Measurements from ENCODE around the gene EFCAB5. TPM values are rescaled to one million over a fixed set of nuclear protein-coding genes. Genes with fewer than 3 reads are reported as not detected.

EFCAB5 gene
- total RNA-seq, 1 donor from 2014 or later: 1.00 TPM

DNA sequence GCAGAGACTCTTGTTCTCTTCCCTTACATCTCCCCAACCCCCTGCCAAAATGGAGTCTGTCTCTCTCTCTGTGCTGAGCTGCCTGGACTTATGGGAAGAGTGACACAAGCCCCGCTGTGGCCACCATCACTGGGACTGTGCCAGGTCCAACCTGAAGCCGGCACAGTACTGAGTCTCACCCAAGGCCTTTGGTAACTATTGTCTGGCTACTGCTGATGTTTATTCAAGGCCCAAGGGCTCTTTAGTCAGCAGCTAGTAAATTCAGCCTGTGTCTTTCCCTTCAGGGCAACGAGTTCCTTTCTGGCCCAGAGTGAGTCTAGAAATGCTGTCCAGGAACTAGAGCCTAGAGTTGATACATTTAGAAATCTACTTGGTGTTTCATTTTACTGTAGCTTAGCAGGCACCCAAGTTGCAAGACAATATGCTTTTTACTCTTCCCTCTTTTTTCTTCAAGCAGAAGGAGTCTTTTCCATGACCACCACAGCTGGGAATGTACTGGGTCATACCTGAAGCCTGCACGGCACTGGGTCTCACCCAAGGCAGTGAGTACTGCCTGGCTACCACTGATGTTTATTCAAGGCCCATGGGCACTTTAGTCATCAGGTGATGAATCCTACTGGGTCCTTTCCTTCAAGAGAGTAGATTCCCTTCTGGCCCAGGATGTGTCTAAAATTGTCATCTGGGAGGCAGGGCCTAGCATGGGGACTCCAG is 17.7 kb downstream of the EFCAB5 start:
- Mint-ChIP-seq H3K9me3 (ENCODE audit: unreplicated experiment) (peaks cover 17% of the 10 kb centered on the region), H3K27ac (ENCODE audit: unreplicated experiment) (no peak overlapping the region)
- no peak for FAIRE-seq

DNA sequence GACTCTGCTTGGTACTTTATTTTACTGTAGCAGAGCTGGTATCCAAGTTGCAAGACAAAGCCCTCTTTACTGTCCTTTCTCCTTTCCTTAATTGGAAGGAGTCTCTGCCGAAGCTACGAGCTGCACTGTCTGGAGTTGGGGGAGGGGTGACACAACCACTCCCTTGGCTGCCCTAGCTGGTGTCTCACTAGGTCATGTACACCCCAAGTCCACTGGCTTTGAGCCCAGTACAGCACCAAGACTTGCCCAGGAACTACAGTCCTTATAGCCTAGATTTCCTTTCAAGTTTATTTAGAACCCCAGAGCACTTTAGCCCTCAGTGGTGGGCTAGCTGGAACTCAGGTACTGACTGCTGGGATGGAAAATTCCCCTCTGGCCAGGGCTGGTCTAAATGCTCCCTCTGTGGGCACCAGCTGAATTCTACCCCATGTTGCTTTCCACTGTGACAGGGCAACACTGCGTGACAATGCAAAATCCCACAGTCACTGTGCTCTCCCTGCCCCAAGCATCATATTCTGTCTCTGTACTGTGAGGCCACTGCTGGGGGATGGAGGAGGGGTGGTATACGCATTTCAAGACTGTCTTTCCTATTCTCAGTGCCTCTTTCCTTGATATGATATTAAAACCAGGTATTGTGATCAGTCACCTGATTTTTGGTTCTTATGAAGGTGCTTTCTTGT is 18.4 kb downstream of the EFCAB5 start:
- FAIRE-seq: no peak
- Histone ChIP-seq H3K4me3 (ENCODE audit: insufficient read depth, low read depth, low read length) (no peak overlapping the region), H3K27me3 (ENCODE audit: insufficient read depth, low read length) (no peaks in the 10 kb centered on the region), H3K9me3 (ENCODE audit: insufficient read depth, low read depth, low read length) (peaks cover under 1% of the 10 kb centered on the region), H3K27ac (ENCODE audit: low read depth, low read length) (no peak overlapping the region), H3K36me3 (ENCODE audit: insufficient read depth, low read length) (no peaks in the 10 kb centered on the region), H2AFZ (ENCODE audit: low read depth, low read length) (no peak overlapping the region), H3K9ac (ENCODE audit: low read length) (no peak overlapping the region), H3K4me2 (ENCODE audit: low read length) (peak overlapping the region; percentile 47), H3K4me1 (ENCODE audit: insufficient read depth, low read length) (peaks cover 7% of the 10 kb centered on the region), H4K20me1 (ENCODE audit: insufficient read depth, low read length) (no peaks in the 10 kb centered on the region), H3K79me2 (ENCODE audit: insufficient read depth, low read length) (no peaks in the 10 kb centered on the region)
- Mint-ChIP-seq H3K4me1 (ENCODE audit: low read depth, unreplicated experiment) (peaks cover 2% of the 10 kb centered on the region), H3K36me3 (ENCODE audit: low read depth, unreplicated experiment) (peaks cover 2% of the 10 kb centered on the region), H3K27ac (ENCODE audit: unreplicated experiment) (peak overlapping the region; percentile 41), H3K9me3 (ENCODE audit: unreplicated experiment) (peaks cover 17% of the 10 kb centered on the region), H3K27me3 (ENCODE audit: low read depth, unreplicated experiment) (no peaks in the 10 kb centered on the region), H3K4me3 (ENCODE audit: unreplicated experiment) (no peak overlapping the region)
- TF ChIP-seq, protein P1, sequence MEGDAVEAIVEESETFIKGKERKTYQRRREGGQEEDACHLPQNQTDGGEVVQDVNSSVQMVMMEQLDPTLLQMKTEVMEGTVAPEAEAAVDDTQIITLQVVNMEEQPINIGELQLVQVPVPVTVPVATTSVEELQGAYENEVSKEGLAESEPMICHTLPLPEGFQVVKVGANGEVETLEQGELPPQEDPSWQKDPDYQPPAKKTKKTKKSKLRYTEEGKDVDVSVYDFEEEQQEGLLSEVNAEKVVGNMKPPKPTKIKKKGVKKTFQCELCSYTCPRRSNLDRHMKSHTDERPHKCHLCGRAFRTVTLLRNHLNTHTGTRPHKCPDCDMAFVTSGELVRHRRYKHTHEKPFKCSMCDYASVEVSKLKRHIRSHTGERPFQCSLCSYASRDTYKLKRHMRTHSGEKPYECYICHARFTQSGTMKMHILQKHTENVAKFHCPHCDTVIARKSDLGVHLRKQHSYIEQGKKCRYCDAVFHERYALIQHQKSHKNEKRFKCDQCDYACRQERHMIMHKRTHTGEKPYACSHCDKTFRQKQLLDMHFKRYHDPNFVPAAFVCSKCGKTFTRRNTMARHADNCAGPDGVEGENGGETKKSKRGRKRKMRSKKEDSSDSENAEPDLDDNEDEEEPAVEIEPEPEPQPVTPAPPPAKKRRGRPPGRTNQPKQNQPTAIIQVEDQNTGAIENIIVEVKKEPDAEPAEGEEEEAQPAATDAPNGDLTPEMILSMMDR (IDR thresholded peaks at IDR 0.05; ENCODE audit: insufficient read depth, low read depth, low read length): no peak
- no peak for TF ChIP-seq EZH2 (IDR thresholded peaks at IDR 0.05; ENCODE audit: insufficient read depth, low read length)
- no peak for DNase-seq (ENCODE audit: low read depth)

More for the DNA sequence above, 17.7 kb downstream of the EFCAB5 start:
- Histone ChIP-seq H3K36me3 (ENCODE audit: insufficient read depth, low read length) (no peaks in the 10 kb centered on the region), H3K27ac (ENCODE audit: low read depth, low read length) (no peak overlapping the region), H3K4me2 (ENCODE audit: low read length) (peak overlapping the region; percentile 47), H3K27me3 (ENCODE audit: insufficient read depth, low read length) (no peaks in the 10 kb centered on the region), H3K9me3 (ENCODE audit: insufficient read depth, low read depth, low read length) (peaks cover 7% of the 10 kb centered on the region), H3K9ac (ENCODE audit: low read length) (no peak overlapping the region), H3K4me1 (ENCODE audit: insufficient read depth, low read length) (peaks cover 7% of the 10 kb centered on the region), H3K4me3 (ENCODE audit: insufficient read depth, low read depth, low read length) (no peak overlapping the region), H2AFZ (ENCODE audit: low read depth, low read length) (peak overlapping the region; percentile 11), H4K20me1 (ENCODE audit: insufficient read depth, low read length) (no peaks in the 10 kb centered on the region), H3K79me2 (ENCODE audit: insufficient read depth, low read length) (no peaks in the 10 kb centered on the region)
- Mint-ChIP-seq H3K4me1 (ENCODE audit: low read depth, unreplicated experiment) (peaks cover 2% of the 10 kb centered on the region), H3K27me3 (ENCODE audit: low read depth, unreplicated experiment) (no peaks in the 10 kb centered on the region), H3K4me3 (ENCODE audit: unreplicated experiment) (no peak overlapping the region), H3K36me3 (ENCODE audit: low read depth, unreplicated experiment) (no peaks in the 10 kb centered on the region)
- no peak for TF ChIP-seq EZH2 (IDR thresholded peaks at IDR 0.05; ENCODE audit: insufficient read depth, low read length)
- TF ChIP-seq, protein P1 (IDR thresholded peaks at IDR 0.05; ENCODE audit: insufficient read depth, low read depth, low read length): no peak
- DNase-seq (ENCODE audit: low read depth): peak; percentile 52

DNA sequence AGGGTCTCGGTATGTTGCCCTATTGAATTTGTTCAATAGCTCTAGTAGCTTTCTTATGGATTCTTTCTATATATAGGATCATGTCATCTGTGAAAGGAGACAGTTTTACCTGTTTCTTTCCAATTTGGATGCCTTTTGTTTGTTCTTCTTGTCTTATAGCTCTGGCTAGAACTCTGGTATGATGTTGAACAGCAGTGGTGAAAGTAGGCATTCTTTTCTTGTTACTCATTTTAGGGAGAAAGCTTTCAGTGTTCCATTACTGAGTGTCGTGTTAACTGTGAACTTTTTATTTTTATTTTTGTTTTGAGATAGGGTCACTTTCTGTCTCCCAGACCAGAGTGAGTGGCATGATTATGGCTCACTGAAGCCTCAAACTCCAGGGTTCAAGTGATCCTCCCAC is 21.2 kb downstream of the EFCAB5 start:
- Histone ChIP-seq H3K36me3 (ENCODE audit: insufficient read depth, low read length) (no peaks in the 10 kb centered on the region), H3K4me2 (ENCODE audit: low read length) (no peak overlapping the region), H3K27ac (ENCODE audit: low read depth, low read length) (no peak overlapping the region), H3K4me3 (ENCODE audit: insufficient read depth, low read depth, low read length) (no peak overlapping the region), H3K79me2 (ENCODE audit: insufficient read depth, low read length) (no peaks in the 10 kb centered on the region), H3K9ac (ENCODE audit: low read length) (no peak overlapping the region), H2AFZ (ENCODE audit: low read depth, low read length) (no peak overlapping the region), H3K4me1 (ENCODE audit: insufficient read depth, low read length) (peaks cover 7% of the 10 kb centered on the region), H4K20me1 (ENCODE audit: insufficient read depth, low read length) (no peaks in the 10 kb centered on the region), H3K27me3 (ENCODE audit: insufficient read depth, low read length) (no peaks in the 10 kb centered on the region), H3K9me3 (ENCODE audit: insufficient read depth, low read depth, low read length) (no peaks in the 10 kb centered on the region)
- TF ChIP-seq EZH2 (IDR thresholded peaks at IDR 0.05; ENCODE audit: insufficient read depth, low read length): no peak
- TF ChIP-seq, protein P1 (IDR thresholded peaks at IDR 0.05; ENCODE audit: insufficient read depth, low read depth, low read length): no peak
- Mint-ChIP-seq H3K4me3 (ENCODE audit: unreplicated experiment) (no peak overlapping the region), H3K27ac (ENCODE audit: unreplicated experiment) (no peak overlapping the region), H3K36me3 (ENCODE audit: low read depth, unreplicated experiment) (peaks cover 2% of the 10 kb centered on the region), H3K4me1 (ENCODE audit: low read depth, unreplicated experiment) (peaks cover 2% of the 10 kb centered on the region), H3K27me3 (ENCODE audit: low read depth, unreplicated experiment) (no peaks in the 10 kb centered on the region), H3K9me3 (ENCODE audit: unreplicated experiment) (peaks cover 5% of the 10 kb centered on the region)
- DNase-seq (ENCODE audit: low read depth) (no peak), FAIRE-seq (no peak)

All from astrocyte (in vitro differentiated cells and primary cell).